Neural crest cell (in vitro differentiated cells): ENCODE results near the gene NOP9. TPM values are rescaled to one million over a fixed set of nuclear protein-coding genes. Genes with fewer than 3 reads are reported as not detected.

Source experiments
- DNase-seq: peaks from one replicate; pipeline ENCODE4 v3.0.0; 2021; ENCODE audit warnings: low read depth, mixed read lengths, low spot score
- H3K27ac Mint-ChIP-seq: one replicate; pipeline ENCODE4 v1.8.0; 2021; ENCODE audit warnings: mild to moderate bottlenecking, mixed read lengths; ENCODE audit not compliant: unreplicated experiment
- H3K27me3 Mint-ChIP-seq: 2 replicates; pipeline ENCODE4 v1.8.0; 2021; ENCODE audit warnings: low read depth, mild to moderate bottlenecking, mixed read lengths
- H3K36me3 Mint-ChIP-seq: 2 replicates; pipeline ENCODE4 v1.8.0; 2021; ENCODE audit warnings: low read depth, mild to moderate bottlenecking, mixed read lengths
- H3K4me1 Mint-ChIP-seq: 2 replicates; pipeline ENCODE4 v1.8.0; 2021; ENCODE audit warnings: mixed read lengths
- H3K4me3 Mint-ChIP-seq: one replicate; pipeline ENCODE4 v1.8.0; 2021; ENCODE audit warnings: mild to moderate bottlenecking, mixed read lengths
- H3K9me3 Mint-ChIP-seq: 2 replicates; pipeline ENCODE4 v1.8.0; 2021; ENCODE audit warnings: mixed read lengths
- total RNA-seq: library from RNA; stranded (reverse); gene quantifications from 2 replicates; pipeline ENCODE4 v1.2.1, GENCODE V29; 2021
- TF ChIP-seq, protein P1 (sequence below): fragments of 200-600 bp; sonication (generic); conservative IDR thresholded peaks from 2 replicates; pipeline ENCODE4 v1.5.0; 2021; ENCODE audit warnings: antibody characterized with exemption, mild to moderate bottlenecking

Gene NOP9
- total RNA-seq, 1 donor from 2014 or later: 34.5 TPM

DNA sequence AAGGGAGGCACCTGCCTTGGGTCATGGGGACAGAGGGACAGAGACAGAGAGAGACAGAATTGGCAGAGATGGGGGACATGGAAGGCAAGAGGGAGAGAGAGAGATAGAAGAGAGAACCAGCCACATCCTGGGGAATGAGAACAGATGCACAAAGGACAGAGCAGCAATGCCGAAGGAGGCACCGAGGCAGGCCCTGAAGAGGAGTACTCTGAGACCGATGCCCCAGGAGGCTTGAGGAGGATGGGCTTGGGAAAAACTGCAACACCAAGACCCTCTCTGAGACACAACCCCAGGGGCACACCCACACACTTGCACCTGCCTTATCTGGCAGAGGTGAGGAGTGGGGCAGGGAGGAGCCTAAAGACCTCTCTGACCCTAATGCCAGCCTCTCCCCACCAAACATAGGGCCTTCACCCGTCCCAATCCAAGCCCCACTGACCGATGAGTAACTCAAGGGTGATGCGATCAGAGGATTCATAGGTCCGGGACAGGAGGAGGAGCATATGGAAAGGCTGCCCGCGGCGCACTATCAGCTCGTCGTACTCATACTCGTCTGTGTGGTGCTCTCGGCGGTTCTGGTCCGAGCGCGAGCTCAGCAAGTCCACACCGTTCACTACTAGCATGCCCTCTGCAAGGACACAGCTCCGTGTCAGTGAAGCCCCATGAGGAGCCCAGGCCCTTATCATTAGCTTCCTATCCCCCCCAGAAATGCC lies 38.2 kb upstream of the NOP9 start:
- Mint-ChIP-seq H3K4me3 (no peak overlapping the region), H3K27ac (peak overlapping the region; percentile 94), H3K27me3 (no peaks in the 10 kb centered on the region), H3K4me1 (no peaks in the 10 kb centered on the region), H3K9me3 (no peaks in the 10 kb centered on the region), H3K36me3 (no peaks in the 10 kb centered on the region)
- TF ChIP-seq, protein P1, sequence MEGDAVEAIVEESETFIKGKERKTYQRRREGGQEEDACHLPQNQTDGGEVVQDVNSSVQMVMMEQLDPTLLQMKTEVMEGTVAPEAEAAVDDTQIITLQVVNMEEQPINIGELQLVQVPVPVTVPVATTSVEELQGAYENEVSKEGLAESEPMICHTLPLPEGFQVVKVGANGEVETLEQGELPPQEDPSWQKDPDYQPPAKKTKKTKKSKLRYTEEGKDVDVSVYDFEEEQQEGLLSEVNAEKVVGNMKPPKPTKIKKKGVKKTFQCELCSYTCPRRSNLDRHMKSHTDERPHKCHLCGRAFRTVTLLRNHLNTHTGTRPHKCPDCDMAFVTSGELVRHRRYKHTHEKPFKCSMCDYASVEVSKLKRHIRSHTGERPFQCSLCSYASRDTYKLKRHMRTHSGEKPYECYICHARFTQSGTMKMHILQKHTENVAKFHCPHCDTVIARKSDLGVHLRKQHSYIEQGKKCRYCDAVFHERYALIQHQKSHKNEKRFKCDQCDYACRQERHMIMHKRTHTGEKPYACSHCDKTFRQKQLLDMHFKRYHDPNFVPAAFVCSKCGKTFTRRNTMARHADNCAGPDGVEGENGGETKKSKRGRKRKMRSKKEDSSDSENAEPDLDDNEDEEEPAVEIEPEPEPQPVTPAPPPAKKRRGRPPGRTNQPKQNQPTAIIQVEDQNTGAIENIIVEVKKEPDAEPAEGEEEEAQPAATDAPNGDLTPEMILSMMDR: no peak
- DNase-seq: no peak

- no peak overlapping the region for H3K27ac Mint-ChIP-seq
- no peaks in the 10 kb centered on the region for H3K27me3 Mint-ChIP-seq
- H3K4me1 Mint-ChIP-seq: no peaks in the 10 kb centered on the region
- H3K4me3 Mint-ChIP-seq: no peak overlapping the region
- H3K9me3 Mint-ChIP-seq: no peaks in the 10 kb centered on the region
- no peak for DNase-seq
- TF ChIP-seq, protein P1: no peak
- H3K36me3 Mint-ChIP-seq: no peaks in the 10 kb centered on the region
These were observed 37.7 kb upstream of the NOP9 start for GRCh38 chr14:24261969-24262327.

DNA sequence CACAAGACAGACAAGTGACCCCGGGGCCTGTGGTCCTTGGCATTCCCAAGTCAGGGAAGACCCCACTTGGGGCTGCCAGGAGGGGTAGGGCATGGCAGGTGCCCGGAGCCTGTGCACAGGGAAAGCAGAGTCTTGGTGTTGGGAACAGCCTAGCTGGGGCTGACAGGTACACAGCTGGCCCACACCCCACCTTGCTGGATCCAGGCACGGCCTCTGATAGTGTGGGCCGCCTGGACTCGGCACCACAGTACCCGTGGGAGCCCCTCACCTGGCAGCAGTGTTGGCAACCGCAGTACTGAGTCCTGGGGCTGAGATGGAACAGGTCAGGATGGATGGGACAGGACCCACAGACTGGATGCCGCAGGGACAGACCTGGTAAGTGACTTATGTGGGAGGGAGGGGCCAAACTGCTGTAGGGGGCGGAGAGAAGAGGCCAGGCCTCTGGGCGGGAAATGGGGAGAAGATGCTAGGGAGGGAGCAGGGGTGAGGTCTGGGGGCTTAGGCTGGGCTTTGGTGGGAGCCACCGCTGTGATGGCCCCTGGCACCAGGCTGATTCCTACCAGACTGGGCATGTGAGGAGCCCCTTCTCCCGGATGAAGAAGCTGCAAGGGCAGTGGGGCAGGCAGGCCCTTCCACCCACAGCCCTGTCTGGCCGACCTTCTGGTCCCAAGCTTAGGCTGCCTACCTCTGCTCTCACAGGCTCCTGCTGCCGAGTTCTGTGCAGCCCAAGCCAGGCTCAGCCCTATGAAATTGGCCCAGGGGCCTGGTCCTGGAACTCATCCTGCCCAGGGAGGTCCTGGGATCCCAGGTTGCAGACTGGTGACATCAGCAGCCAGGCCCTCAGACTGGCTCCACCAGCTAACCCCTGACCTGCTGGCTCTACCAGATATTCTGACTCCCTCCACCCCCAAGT lies 36.6 kb upstream of the NOP9 start, which contains the start of gene TGM1:
TGM1 (minus strand) TSS at position 357 of the 913 bp plus-strand sequence. CDS start 825 bp downstream, outside the sequence.
- no peak for DNase-seq
- H3K4me1 Mint-ChIP-seq: no peaks in the 10 kb centered on the region
- TF ChIP-seq, protein P1: no peak
- no peaks in the 10 kb centered on the region for H3K9me3 Mint-ChIP-seq
- H3K36me3 Mint-ChIP-seq: peaks cover 2% of the 10 kb centered on the region
- no peak within 1 kb of the TSS for H3K27ac Mint-ChIP-seq
- no peak within 1 kb of the TSS for H3K4me3 Mint-ChIP-seq
- H3K27me3 Mint-ChIP-seq: no peaks in the 10 kb centered on the region

GRCh38 chr14:24263848-24264247 lies 35.8 kb upstream of the NOP9 start:
- no peak overlapping the region for H3K27ac Mint-ChIP-seq
- H3K36me3 Mint-ChIP-seq: peaks cover 2% of the 10 kb centered on the region
- no peak for DNase-seq
- no peaks in the 10 kb centered on the region for H3K27me3 Mint-ChIP-seq
- no peak overlapping the region for H3K4me3 Mint-ChIP-seq
- no peaks in the 10 kb centered on the region for H3K4me1 Mint-ChIP-seq
- H3K9me3 Mint-ChIP-seq: no peaks in the 10 kb centered on the region
- TF ChIP-seq, protein P1: no peak

DNA sequence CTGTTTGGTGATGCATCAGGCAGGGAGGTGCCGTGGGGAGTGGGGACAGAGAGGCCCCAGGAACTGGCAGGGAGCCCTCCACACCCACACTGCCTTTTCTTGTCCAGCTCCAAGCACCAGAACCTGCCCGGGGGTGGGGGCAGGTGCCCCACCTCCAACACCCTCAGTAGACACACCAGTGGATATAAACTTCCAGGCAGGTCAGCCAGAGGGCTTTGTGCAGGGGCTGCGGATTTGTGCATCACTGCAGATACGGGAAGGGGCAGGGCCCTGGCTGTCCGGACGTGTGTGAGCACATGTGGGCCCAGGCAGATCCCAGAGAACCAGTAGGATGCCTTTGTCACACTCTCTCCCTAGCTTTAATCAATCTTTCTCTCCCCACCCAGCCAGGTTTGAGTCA lies 35.4 kb upstream of the NOP9 start:
- TF ChIP-seq, protein P1: no peak

More for the DNA sequence above, 35.4 kb upstream of the NOP9 start:
- DNase-seq: no peak
- Mint-ChIP-seq H3K27me3 (no peaks in the 10 kb centered on the region), H3K4me1 (no peaks in the 10 kb centered on the region), H3K4me3 (no peak overlapping the region), H3K27ac (peak overlapping the region; percentile 84), H3K36me3 (peaks cover 2% of the 10 kb centered on the region), H3K9me3 (no peaks in the 10 kb centered on the region)
